ENCODE results near the gene CAPNS1.

DNA sequence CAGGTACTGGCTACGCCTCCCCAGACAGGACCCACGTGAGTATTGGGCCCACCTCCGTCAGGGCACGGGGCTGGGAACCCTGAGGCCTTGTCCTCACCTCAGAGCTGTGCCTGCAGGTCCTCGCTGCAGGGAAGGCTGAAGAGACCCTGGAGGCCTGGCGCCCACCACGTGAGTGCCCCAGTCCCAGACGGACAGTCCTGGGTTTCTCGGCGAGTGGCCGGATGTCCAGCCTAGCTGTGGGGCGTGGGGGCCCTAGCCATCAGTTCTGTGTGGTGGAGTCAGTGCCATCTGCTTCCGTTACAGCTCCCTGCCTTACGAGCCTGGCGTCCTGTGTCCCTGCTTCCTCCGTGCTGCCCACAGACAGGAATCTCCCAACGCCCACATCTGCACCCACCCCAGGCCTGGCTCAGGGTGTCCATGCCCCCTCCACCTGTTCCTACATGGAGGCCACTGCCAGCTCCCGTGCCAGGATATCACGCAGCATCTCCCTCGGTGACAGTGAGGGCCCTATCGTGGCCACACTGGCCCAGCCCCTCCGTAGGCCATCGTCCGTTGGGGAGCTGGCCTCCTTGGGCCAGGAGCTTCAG, 36.7 kb upstream of the CAPNS1 start:
- TF ChIP-seq, protein P1, sequence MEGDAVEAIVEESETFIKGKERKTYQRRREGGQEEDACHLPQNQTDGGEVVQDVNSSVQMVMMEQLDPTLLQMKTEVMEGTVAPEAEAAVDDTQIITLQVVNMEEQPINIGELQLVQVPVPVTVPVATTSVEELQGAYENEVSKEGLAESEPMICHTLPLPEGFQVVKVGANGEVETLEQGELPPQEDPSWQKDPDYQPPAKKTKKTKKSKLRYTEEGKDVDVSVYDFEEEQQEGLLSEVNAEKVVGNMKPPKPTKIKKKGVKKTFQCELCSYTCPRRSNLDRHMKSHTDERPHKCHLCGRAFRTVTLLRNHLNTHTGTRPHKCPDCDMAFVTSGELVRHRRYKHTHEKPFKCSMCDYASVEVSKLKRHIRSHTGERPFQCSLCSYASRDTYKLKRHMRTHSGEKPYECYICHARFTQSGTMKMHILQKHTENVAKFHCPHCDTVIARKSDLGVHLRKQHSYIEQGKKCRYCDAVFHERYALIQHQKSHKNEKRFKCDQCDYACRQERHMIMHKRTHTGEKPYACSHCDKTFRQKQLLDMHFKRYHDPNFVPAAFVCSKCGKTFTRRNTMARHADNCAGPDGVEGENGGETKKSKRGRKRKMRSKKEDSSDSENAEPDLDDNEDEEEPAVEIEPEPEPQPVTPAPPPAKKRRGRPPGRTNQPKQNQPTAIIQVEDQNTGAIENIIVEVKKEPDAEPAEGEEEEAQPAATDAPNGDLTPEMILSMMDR (IDR thresholded peaks at IDR 0.05; ENCODE audit: low read depth, low read length, poor library complexity, severe bottlenecking), result no peak
- no peak for TF ChIP-seq EZH2phosphoT487 (IDR thresholded peaks at IDR 0.05; ENCODE audit: borderline replicate concordance, low read length)

Measured in DOHH2 (cell line).